ENCODE measurements around the gene EEF2KMT.
"Not testable (repeated sequence)": the region's sequence is repeated elsewhere in the genome, so short reads cannot be mapped to it uniquely, and the experiment has no call there.

The EEF2KMT gene

DNA sequence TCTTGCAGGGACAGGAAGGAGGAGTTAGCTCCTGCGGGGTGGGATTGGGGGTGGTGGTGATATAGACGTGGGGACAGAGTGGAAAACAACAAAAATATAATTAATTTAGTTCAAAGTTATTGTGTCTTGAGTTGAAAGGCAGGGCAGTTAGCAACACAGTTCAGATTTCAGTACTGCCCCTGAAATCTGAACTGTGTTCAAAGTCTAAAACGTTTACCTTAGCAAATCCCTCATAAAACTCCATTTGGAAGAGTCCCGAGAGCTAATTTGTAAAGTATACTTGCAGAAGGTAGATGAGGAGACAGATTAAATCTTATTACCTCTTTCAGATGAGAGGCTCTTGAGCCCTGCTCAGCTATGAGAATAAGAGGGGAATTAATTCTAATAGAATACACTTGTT, 1.6 kb upstream of the EEF2KMT start:
- peak overlapping the region; percentile 83 for H3K4me3 Mint-ChIP-seq
- H3K27ac Mint-ChIP-seq, H3K9me3 Mint-ChIP-seq: not testable (repeated sequence)

DNA sequence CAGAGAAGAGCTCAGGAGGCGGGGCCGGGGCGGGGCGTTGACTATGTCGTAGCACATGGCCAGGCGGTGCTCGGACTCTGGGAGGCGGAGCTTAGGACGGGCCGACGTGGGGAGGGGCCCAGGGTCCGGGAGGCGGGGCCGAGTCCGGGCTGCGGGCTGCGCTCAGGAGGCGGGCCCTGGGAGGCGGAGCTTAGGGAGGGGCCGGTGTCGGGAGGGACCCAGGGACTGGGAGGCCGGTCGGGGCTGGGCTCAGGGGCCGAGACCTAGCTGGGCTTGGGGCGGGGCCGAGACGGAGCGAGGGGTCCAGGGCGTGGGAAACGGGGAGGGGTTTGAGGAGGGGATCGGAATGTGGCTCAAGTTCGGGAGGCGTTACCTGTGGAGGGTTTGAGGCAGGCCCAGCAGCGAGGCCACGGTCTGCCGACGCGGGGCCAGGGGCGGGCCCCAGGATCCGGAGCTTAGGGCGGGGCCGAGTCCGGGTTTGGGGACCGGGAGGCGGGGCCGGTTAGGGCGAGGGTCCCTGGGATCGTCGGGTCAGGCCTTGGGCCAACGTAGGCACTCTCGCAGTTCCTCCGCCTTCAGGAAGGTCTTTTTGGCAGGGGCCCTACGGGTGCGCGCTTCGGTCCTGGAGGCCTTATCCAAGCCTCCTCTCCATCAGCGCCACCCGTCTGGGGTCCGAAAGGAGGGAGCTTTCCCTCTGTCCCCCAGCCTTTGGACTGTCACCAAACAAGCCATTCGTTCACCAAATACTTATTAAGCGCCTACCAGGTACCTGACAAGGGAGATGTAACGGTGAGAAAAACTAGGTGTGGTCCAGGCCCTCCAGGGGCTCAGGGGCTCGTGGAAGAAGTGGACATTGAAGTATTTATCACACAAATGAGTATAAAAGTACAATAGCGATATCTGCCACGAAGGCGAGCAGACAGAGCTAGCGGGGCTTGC, 895 bp upstream of the EEF2KMT start:
- H3K36me3 Mint-ChIP-seq, ATAC-seq, H3K9me3 Mint-ChIP-seq: not testable (repeated sequence)
- Mint-ChIP-seq H3K4me3 (peak overlapping the region; percentile 83), H3K4me1 (peaks cover 19% of the 10 kb centered on the region), H3K27ac (peak overlapping the region; percentile 83)
- DNase-seq (ENCODE audit: low spot score in 2 of 2): peak; percentile 69 to 87

More for the DNA sequence above, 1.6 kb upstream of the EEF2KMT start:
- not testable (repeated sequence) for H3K36me3 Mint-ChIP-seq; ATAC-seq; DNase-seq (ENCODE audit: low spot score in 2 of 2)
- H3K4me1 Mint-ChIP-seq: peaks cover 14% of the 10 kb centered on the region

DNA sequence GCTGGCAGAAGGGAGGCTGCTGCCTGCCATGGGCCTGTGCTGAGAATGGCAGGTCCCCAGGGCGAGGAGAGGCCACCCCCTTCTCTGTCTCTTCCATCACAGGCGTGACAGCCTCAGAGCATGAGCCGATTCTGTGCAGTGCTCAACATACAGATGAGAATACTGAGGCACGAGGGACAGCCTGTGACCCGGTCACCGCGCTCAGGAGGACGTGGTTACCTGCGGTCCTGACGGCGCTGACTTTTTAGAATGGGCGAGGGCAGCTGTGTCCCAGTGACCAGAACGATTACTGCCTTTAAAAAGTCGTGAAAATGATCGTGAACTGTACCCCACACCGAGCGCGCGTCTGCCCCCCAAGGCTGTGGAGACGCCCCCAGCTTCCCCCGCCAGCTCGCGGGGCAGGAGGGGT, 530 bp downstream of the EEF2KMT start:
- Mint-ChIP-seq H3K4me1 (peaks cover 24% of the 10 kb centered on the region), H3K36me3 (peaks cover 15% of the 10 kb centered on the region), H3K4me3 (peak overlapping the region; percentile 83), H3K27ac (peak overlapping the region; percentile 83)
- not testable (repeated sequence) for H3K9me3 Mint-ChIP-seq, ATAC-seq
- peak in 1 of 2 donors; percentile 22 for DNase-seq (ENCODE audit: low spot score in 2 of 2)

DNA sequence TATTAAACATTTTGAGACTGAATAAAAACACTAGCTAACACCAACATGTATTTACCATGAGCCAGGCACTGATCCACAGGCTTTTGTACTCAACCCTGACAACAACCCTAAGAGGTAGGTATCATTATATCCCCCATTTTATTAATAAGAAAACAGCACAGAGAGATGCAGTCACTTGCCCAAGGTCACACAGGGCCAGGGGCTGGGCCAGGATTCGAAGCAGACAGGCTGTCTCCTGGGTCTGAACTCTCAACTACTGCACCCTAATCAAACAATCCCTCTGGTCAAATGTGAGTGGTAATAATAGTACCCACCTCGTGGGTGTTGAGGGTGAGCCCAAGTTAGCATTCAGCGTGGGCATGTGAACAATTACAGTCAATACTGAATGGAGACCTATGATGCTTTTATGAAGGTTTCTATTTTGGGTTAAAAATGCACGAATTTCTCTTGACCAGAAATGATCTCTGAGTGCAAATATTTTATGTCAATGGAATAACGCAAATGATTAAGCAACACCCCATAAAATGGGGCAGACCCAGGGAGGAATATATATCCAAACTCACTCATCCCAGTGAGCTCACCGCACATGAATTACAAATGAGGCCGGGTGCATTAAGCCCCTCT, 1.0 kb downstream of the EEF2KMT start:
- Mint-ChIP-seq H3K27ac (peak overlapping the region; percentile 83), H3K36me3 (peaks cover 16% of the 10 kb centered on the region)

DNA sequence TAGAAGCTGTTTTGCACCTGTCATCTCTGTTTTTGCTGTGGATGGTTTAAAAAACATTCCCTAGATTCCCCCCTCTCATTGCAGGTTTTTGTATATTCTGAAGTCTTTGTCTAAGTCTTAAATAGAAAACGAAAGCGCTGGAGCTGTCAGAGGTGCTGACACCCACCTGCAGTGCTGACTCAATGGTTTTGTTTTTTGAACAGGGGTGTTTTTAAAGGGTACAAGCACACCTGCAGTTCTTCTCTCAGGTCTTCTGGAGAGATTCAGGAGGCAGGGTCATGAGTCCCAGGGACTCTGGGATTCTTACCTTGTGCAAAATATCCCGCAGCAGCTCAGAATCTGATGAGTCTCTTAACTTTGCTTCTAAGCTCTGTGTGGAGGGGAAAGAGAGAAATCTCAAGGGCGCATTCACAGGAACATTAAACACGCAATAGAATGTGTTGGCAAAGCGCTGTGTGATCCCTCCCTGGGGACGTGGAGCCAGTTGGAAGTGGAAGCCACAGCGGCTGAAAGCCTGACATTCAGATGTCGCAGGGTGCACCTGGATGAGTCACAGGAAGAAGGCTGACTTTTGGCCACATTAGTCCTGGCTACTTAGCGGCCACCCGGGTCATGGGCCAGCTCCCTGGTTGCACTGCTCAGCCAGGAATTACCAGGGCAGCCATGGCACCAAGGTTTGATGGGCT, 2.3 kb downstream of the EEF2KMT start:
- H3K9me3 Mint-ChIP-seq: not testable (repeated sequence)
- H3K36me3 Mint-ChIP-seq: peaks cover 25% of the 10 kb centered on the region

More for the DNA sequence above, 1.0 kb downstream of the EEF2KMT start:
- ATAC-seq; H3K9me3 Mint-ChIP-seq; DNase-seq (ENCODE audit: low spot score in 2 of 2): not testable (repeated sequence)
- H3K4me1 Mint-ChIP-seq: peaks cover 27% of the 10 kb centered on the region
- peak overlapping the region; percentile 83 for H3K4me3 Mint-ChIP-seq

DNA sequence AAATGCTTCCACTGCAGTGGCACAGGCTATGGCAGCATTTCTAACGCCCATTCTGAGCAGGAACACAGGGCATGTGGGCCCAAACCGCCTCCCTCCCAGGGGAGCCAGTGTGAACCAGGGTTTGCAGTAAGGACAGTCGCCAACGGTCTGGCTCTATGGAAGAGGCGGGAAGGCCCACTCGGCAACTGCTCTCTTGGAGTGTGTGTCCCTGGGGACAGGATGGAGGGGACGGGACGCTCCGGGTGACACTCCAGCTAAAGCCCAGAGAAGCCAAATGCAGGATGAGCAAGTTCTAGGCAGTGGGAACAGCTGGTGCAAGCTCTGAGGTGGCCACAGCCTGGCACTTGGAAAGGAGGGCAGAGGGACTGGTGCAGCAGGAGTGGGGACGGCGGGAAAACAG, 3.8 kb downstream of the EEF2KMT start:
- peaks cover 25% of the 10 kb centered on the region for H3K36me3 Mint-ChIP-seq
- not testable (repeated sequence) for H3K9me3 Mint-ChIP-seq; H3K27ac Mint-ChIP-seq; DNase-seq (ENCODE audit: low spot score in 2 of 2); H3K4me3 Mint-ChIP-seq; ATAC-seq
- peaks cover 27% of the 10 kb centered on the region for H3K4me1 Mint-ChIP-seq

More for the DNA sequence above, 2.3 kb downstream of the EEF2KMT start:
- ATAC-seq; H3K4me3 Mint-ChIP-seq; H3K27ac Mint-ChIP-seq; DNase-seq (ENCODE audit: low spot score in 2 of 2): not testable (repeated sequence)
- H3K4me1 Mint-ChIP-seq: peaks cover 27% of the 10 kb centered on the region

DNA sequence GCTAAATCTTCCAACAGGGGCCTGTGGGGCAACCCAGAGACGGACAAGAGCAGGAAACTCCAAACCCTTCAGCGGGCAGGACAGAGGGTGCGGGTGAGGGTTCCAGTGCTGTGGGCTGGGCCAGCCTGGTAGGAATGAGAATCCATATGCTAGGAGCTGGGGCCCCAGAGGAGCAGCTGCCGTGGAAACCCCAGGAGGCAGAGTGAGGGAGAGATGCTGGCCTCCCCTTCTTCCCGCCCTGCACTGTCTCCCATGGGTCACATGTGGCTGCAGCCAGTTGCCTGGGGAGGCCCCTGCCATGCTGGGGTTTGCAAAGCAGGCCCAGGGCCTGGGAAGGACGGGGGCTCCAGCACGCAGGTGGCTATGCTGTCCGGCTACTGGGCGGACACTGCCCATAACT, 4.5 kb downstream of the EEF2KMT start:
- DNase-seq (ENCODE audit: low spot score in 2 of 2); H3K9me3 Mint-ChIP-seq; H3K27ac Mint-ChIP-seq; ATAC-seq; H3K4me3 Mint-ChIP-seq: not testable (repeated sequence)
- peaks cover 27% of the 10 kb centered on the region for H3K4me1 Mint-ChIP-seq
- peaks cover 28% of the 10 kb centered on the region for H3K36me3 Mint-ChIP-seq

DNA sequence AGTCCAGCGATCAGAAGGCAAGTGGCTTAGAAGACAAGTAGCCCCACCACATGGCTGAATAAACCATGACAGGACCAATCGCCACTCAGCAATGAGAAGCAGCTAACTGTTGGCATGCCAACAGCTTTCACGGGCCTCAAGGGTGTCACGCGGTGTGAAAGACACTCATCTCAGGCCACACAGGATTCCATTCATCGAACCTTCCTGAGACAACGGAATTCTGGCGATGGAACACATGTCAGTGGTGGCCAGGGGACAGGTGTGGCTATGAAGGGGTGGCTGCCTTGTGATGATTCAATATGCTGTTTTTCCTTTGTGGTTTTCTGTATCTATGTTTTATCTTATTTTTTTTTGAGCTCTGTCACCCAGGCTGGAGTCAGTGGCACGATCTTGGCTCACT, 7.0 kb downstream of the EEF2KMT start:
- peaks cover 13% of the 10 kb centered on the region for H3K4me1 Mint-ChIP-seq
- H3K4me3 Mint-ChIP-seq; DNase-seq (ENCODE audit: low spot score in 2 of 2); ATAC-seq; H3K9me3 Mint-ChIP-seq; H3K27ac Mint-ChIP-seq: not testable (repeated sequence)
- H3K36me3 Mint-ChIP-seq: peaks cover 50% of the 10 kb centered on the region

DNA sequence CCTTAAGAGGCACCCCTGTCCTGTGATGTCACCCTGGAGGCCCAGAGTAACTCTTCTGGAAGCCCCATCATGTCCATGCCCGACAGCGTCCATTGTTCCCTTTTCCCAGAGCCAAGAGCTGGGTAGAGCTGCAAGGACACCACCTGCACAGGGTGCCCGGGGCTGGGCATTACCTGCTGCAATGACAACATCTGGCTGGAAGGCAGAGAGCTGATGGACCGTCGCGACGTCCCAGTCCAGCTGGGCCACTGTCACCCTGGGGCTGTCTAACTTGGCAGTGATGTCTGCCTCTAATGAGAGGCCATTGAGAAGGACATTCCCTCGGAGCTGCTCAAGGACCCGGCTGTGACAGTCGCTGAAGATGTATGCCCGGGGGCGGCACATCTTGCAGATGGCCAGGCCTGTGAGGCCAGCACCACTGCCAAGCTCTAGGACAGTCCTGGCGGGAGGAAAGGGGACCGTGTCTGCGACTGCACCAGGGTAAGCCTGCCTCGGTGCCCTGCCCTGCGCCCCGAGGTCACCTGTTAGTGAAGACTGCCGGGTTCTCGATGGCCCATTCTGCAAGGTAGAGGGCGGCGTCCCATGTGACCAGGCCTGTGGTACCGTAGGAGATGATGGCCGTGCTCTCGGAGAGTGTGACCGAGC, 7.6 kb downstream of the EEF2KMT start:
- not testable (repeated sequence) for H3K4me3 Mint-ChIP-seq; DNase-seq (ENCODE audit: low spot score in 2 of 2); ATAC-seq; H3K27ac Mint-ChIP-seq; H3K9me3 Mint-ChIP-seq
- H3K4me1 Mint-ChIP-seq: peaks cover 13% of the 10 kb centered on the region
- H3K36me3 Mint-ChIP-seq: peaks cover 55% of the 10 kb centered on the region

DNA sequence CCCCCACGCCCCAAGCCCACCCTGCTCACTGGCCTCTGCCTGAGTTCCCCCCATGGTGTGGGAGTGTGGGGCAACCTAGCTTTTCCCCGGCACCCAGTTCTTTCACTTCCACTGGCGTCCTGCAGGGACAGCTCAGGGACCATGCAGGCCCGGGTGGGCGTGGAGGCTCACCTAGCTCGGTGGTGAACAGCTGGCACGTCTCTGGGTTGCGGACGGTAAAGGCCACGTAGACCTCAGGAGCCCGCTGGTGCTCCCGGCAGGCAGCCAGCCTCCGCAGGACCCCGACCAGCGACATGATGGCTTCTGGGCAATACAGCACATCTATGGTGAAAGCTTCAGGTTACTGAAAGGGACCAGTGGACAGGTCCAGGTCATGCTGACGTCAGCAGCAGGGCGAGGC, 8.7 kb downstream of the EEF2KMT start:
- H3K27ac Mint-ChIP-seq; DNase-seq (ENCODE audit: low spot score in 2 of 2); H3K9me3 Mint-ChIP-seq; H3K4me3 Mint-ChIP-seq; ATAC-seq: not testable (repeated sequence)
- peaks cover 17% of the 10 kb centered on the region for H3K4me1 Mint-ChIP-seq
- peaks cover 64% of the 10 kb centered on the region for H3K36me3 Mint-ChIP-seq

DNA sequence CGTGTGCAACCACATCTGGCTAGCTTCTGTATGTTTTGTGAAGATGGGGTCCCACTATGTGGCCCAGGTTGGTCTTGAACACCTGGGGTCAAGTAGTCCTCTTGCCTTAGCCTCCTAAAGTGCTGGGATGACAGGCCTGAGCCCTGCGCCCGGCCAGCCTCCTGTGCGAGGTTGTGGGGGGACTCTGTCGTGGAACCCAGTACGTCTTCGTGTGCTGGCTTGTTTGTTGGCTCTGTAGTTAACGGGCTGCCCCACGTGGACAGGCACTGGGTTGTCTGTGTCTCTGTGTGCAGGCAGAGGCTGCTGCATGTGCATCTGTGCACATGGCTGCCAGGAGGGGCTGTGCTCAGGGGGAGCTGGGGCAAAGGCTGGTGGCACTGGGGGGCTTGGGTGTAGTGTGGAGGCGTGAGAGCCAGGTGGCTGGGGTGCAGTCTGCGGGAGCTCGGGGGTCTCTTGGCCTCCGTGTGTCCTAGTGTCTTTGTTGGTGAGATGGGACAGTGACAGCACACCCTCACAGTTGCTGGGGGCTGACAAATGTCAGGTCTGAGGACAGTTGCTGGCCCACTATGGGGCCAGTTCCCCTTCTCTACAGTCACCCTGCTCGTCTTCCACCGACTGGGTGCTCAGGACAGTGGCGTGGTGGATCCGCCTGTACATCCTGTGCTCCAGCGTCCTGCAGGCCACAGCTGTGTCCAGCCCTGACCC, 9.4 kb downstream of the EEF2KMT start:
- H3K27ac Mint-ChIP-seq; H3K9me3 Mint-ChIP-seq; H3K4me3 Mint-ChIP-seq; ATAC-seq; DNase-seq (ENCODE audit: low spot score in 2 of 2): not testable (repeated sequence)
- Mint-ChIP-seq H3K36me3 (peaks cover 64% of the 10 kb centered on the region), H3K4me1 (peaks cover 13% of the 10 kb centered on the region)

DNA sequence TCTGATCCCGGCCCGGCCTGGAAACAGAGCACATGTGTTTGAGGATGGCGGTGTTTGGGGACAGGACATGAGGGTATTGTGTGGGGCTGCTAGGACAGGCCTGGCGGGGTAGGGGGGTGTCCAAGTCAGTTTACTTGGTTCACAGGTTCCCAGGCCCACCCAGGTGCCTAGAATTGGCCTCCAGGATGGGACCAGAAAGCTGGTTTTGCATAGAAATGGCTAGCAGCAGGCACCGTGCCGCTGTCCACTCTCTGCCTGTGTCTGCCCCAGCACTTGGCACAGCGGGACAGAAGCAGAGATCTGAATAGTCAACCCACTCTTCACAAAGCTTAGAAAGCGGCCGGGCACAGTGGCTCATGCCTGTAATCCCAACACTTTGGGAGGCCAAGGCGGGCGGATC, 11.9 kb downstream of the EEF2KMT start:
- not testable (repeated sequence) for ATAC-seq; H3K27ac Mint-ChIP-seq; H3K4me1 Mint-ChIP-seq; H3K9me3 Mint-ChIP-seq; DNase-seq (ENCODE audit: low spot score in 2 of 2); H3K4me3 Mint-ChIP-seq
- peaks cover 69% of the 10 kb centered on the region for H3K36me3 Mint-ChIP-seq

DNA sequence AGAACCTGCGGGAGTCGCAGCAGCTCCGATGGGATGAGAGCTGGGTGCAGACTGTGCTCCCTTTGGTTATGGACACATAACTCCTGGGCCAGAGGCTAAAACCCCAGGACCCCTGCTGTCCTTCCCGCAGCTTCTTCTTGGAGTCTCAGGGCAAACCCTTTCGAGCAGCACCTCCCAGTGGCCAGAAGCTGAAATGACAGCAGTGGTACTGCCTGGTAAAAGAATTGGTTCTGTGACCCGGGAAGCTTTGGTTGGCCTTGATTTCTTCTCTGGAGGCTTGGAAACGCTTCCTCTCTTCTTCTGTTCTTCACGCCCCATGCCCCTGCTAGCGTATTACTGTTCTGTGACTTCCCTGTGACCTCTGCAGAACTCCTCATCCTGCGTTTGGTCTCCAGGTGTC, 12.8 kb downstream of the EEF2KMT start:
- H3K9me3 Mint-ChIP-seq, ATAC-seq, H3K27ac Mint-ChIP-seq, H3K4me1 Mint-ChIP-seq, H3K4me3 Mint-ChIP-seq: not testable (repeated sequence)
- peaks cover 73% of the 10 kb centered on the region for H3K36me3 Mint-ChIP-seq
- DNase-seq (ENCODE audit: low spot score in 2 of 2): peak; percentile 21 to 79

DNA sequence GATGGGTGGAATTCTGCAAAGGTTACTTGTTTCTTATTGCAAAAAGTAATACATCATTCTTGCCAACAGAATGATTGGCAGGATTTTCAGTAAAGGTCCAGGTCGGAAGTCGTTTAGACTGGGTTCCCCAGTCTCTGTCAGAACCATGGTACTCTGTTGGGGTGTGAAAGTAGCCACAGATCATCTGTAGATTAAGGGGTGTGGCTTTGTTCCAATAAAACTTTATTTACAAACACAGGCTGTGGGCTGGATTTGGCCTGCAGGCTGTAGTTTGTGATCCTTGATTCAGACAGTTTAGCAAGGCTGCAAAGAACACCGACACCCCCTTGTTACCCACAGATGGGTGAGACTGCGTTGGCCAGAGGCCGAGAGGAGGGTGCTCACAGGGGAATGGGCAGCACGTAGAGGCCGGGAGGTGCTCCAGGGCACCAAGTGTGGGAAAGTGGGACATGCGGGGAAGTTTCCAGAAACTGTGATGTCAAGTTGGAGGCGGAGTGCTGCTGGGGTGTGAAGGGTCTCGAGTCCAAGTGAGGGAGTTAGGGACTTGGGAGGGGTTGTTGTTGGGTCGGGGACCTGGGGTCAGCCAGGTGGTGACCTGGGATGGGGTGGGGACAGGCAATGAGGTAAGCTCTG, 13.4 kb downstream of the EEF2KMT start:
- H3K4me3 Mint-ChIP-seq; DNase-seq (ENCODE audit: low spot score in 2 of 2); H3K4me1 Mint-ChIP-seq; H3K9me3 Mint-ChIP-seq; ATAC-seq: not testable (repeated sequence)
- peaks cover 79% of the 10 kb centered on the region for H3K36me3 Mint-ChIP-seq
- peak overlapping the region; percentile 29 for H3K27ac Mint-ChIP-seq

All from stimulated activated effector memory CD8-positive, alpha-beta T cell treated with anti-CD3 and anti-CD28 coated beads, Interleukin-12 subunit alpha, Interleukin-12 subunit beta, amount 100 ng/mL, for 72 hours (primary cell).